Neural progenitor cell (in vitro differentiated cells): Measurements from ENCODE around the gene ALAD.

Source experiments
- EZH2 ChIP-seq: fragments of 200-600 bp; sonication (generic); IDR thresholded peaks from 2 replicates; pipeline ENCODE4 v1.6.1; 2017; ENCODE audit warnings: antibody characterized with exemption, mild to moderate bottlenecking, moderate library complexity
- EZH2phosphoT487 ChIP-seq: fragments of 200-600 bp; sonication (generic); IDR thresholded peaks from 2 replicates; pipeline ENCODE4 v1.6.1; 2017; ENCODE audit warnings: antibody characterized with exemption
- TF ChIP-seq, protein P1 (sequence below): fragments of 200-600 bp; sonication (generic); IDR thresholded peaks from 2 replicates; pipeline ENCODE4 v1.5.1; 2017; ENCODE audit warnings: antibody characterized with exemption, mild to moderate bottlenecking

DNA sequence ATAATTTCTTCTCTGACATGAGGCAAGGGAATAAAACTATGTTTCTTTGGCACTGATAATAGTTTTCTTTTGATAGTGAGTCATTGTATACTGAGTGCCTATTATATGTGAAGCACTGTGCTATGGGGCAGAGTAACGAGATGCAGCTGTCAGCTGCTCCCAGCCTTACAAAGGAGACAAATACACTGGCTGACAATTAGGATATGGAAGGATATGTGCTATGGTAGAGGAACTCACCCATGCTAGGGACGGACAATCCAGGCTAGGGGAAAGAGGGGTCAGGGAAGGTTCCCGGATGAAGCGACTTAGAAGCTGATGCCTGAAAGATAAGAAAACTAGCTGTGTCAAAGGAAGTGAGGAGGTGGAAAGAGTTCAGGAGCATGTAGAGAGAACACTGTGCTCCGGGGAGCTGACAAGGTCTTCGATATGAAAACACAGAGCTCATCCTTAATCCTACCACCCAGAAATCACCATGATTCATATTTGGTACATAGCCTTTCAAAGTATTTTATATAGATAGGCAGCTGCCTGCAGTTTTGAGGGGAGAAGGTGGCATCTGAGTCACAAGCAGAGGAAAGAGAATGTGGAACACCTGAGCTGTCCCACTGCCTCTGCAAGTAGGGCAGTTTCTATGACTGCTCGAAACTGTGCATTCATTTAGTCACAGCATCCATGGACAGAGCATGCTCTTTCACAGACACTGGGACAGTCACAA lies 39.6 kb downstream of the ALAD start:
- TF ChIP-seq, protein P1, sequence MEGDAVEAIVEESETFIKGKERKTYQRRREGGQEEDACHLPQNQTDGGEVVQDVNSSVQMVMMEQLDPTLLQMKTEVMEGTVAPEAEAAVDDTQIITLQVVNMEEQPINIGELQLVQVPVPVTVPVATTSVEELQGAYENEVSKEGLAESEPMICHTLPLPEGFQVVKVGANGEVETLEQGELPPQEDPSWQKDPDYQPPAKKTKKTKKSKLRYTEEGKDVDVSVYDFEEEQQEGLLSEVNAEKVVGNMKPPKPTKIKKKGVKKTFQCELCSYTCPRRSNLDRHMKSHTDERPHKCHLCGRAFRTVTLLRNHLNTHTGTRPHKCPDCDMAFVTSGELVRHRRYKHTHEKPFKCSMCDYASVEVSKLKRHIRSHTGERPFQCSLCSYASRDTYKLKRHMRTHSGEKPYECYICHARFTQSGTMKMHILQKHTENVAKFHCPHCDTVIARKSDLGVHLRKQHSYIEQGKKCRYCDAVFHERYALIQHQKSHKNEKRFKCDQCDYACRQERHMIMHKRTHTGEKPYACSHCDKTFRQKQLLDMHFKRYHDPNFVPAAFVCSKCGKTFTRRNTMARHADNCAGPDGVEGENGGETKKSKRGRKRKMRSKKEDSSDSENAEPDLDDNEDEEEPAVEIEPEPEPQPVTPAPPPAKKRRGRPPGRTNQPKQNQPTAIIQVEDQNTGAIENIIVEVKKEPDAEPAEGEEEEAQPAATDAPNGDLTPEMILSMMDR: no peak
- TF ChIP-seq EZH2: no peak
- TF ChIP-seq EZH2phosphoT487: no peak
